OCI-LY1 (cell line): ENCODE measurements around the gene OSER1.

Source experiments
- H2AFZ ChIP-seq: fragments of 200-600 bp; sonication (generic), shearing (Covaris generic); 2 replicates; pipeline ENCODE4 v1.6.0; 2014; ENCODE audit warnings: antibody characterized with exemption, mild to moderate bottlenecking, low read length
- H3F3A ChIP-seq: fragments of 200-600 bp; sonication (generic), shearing (Covaris generic); 2 replicates; pipeline ENCODE4 v1.6.0; 2014; ENCODE audit warnings: mild to moderate bottlenecking, antibody characterized with exemption, low read length, moderate library complexity; ENCODE audit not compliant: insufficient read depth
- H3K27ac ChIP-seq: fragments of 200-600 bp; sonication (generic); 2 replicates; pipeline ENCODE4 v1.5.1; 2014; ENCODE audit warnings: low read length, mixed run types, mild to moderate bottlenecking, low read depth; ENCODE audit not compliant: poor library complexity, severe bottlenecking
- H3K27me3 ChIP-seq: fragments of 200-600 bp; sonication (generic); 2 replicates; pipeline ENCODE4 v1.6.0; 2014; ENCODE audit warnings: antibody characterized with exemption, mild to moderate bottlenecking, low read length, moderate library complexity; ENCODE audit not compliant: insufficient read depth
- H3K36me3 ChIP-seq: fragments of 200-600 bp; sonication (generic); 2 replicates; pipeline ENCODE4 v1.6.1; 2014; ENCODE audit warnings: mild to moderate bottlenecking, antibody characterized with exemption, low read length, moderate library complexity, mixed read lengths; ENCODE audit not compliant: insufficient read depth
- H3K4me1 ChIP-seq: fragments of 200-600 bp; sonication (generic); 2 replicates; pipeline ENCODE4 v1.5.1; 2014; ENCODE audit warnings: mild to moderate bottlenecking, low read length, moderate library complexity; ENCODE audit not compliant: insufficient read depth, severe bottlenecking
- H3K4me2 ChIP-seq: fragments of 200-600 bp; sonication (generic), shearing (Covaris generic); 2 replicates; pipeline ENCODE4 v1.6.1; 2014; ENCODE audit warnings: low read length
- H3K4me3 ChIP-seq: fragments of 200-600 bp; sonication (generic); 2 replicates; pipeline ENCODE4 v1.5.1; 2014; ENCODE audit warnings: low read length, low read depth, mild to moderate bottlenecking, mixed read lengths; ENCODE audit not compliant: poor library complexity, severe bottlenecking
- H3K79me2 ChIP-seq: fragments of 200-600 bp; shearing (Covaris generic); 2 replicates; pipeline ENCODE4 v1.6.1; 2016; ENCODE audit warnings: mixed run types, low read length, mixed read lengths; ENCODE audit not compliant: insufficient read depth
- H3K9ac ChIP-seq: fragments of 200-600 bp; sonication (generic), shearing (Covaris generic); 2 replicates; pipeline ENCODE4 v1.6.1; 2014; ENCODE audit warnings: mild to moderate bottlenecking, low read length, mixed read lengths
- H3K9me2 ChIP-seq: fragments of 200-600 bp; sonication (generic), shearing (Covaris generic); 2 replicates; pipeline ENCODE4 v1.6.1; 2014; ENCODE audit warnings: low read depth, mild to moderate bottlenecking, low read length, mixed read lengths
- H3K9me3 ChIP-seq: fragments of 200-600 bp; shearing (Covaris generic); 2 replicates; pipeline ENCODE4 v1.6.1; 2014; ENCODE audit warnings: low read length, mixed read lengths
- H4K20me1 ChIP-seq: fragments of 200-600 bp; sonication (generic), shearing (Covaris generic); 2 replicates; pipeline ENCODE4 v1.6.0; 2016; ENCODE audit warnings: mild to moderate bottlenecking, low read length; ENCODE audit not compliant: insufficient read depth
- CTCF ChIP-seq: fragments of 200-600 bp; sonication (generic), shearing (Covaris generic); IDR thresholded peaks from 2 replicates; pipeline ENCODE4 v1.5.1; 2017; ENCODE audit warnings: mild to moderate bottlenecking, antibody characterized with exemption, low read length, moderate library complexity, mixed read lengths
- EZH2 ChIP-seq: fragments of 200-600 bp; sonication (generic), shearing (Covaris generic); IDR thresholded peaks from 2 replicates; pipeline ENCODE4 v1.8.0; 2017; ENCODE audit warnings: borderline replicate concordance, mixed run types, mild to moderate bottlenecking, antibody characterized with exemption, low read length, moderate library complexity, mixed read lengths

The OSER1 gene

GRCh38 chr20:44182135-44182765 is 28.3 kb downstream of the OSER1 start:
- H2AFZ ChIP-seq = no peak overlapping the region
- H3K27ac ChIP-seq = no peak overlapping the region
- no peak overlapping the region for H3K4me2 ChIP-seq
- peaks cover 5% of the 10 kb centered on the region for H3K27me3 ChIP-seq
- H3K9me2 ChIP-seq = no peaks in the 10 kb centered on the region
- no peaks in the 10 kb centered on the region for H3K4me1 ChIP-seq
- no peaks in the 10 kb centered on the region for H3F3A ChIP-seq
- no peak overlapping the region for H3K4me3 ChIP-seq
- H4K20me1 ChIP-seq = no peaks in the 10 kb centered on the region
- no peaks in the 10 kb centered on the region for H3K9me3 ChIP-seq
- no peak overlapping the region for H3K9ac ChIP-seq
- TF ChIP-seq CTCF = no peak
- no peak for TF ChIP-seq EZH2
- no peaks in the 10 kb centered on the region for H3K79me2 ChIP-seq
- H3K36me3 ChIP-seq = no peaks in the 10 kb centered on the region

DNA sequence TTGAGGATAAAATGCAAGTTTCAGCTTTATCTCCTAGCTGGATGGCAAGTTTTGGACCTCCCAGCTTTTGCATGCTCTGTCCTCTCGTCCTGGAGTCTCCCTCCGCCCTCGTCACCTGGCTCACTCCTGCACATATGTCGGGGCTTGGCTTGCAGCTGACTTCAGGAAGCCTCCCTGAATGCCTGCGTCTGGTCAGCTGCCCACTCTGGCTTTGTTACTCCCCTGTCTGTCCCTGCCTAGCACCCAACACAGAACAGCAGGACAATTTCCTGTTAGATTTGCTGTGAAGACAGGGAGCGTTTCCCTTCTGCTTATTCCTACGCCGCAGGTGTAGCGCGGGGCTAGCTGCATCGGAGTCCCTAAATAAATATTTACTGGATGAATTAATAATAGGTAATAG is 29.0 kb downstream of the OSER1 start:
- no peaks in the 10 kb centered on the region for H3K9me2 ChIP-seq
- no peaks in the 10 kb centered on the region for H3K36me3 ChIP-seq
- H3K79me2 ChIP-seq = no peaks in the 10 kb centered on the region
- H3K9ac ChIP-seq = no peak overlapping the region
- no peak overlapping the region for H3K27ac ChIP-seq
- no peaks in the 10 kb centered on the region for H3F3A ChIP-seq
- no peaks in the 10 kb centered on the region for H3K9me3 ChIP-seq
- H3K4me3 ChIP-seq = no peak overlapping the region
- H2AFZ ChIP-seq = no peak overlapping the region
- no peaks in the 10 kb centered on the region for H4K20me1 ChIP-seq
- peaks cover 8% of the 10 kb centered on the region for H3K27me3 ChIP-seq
- no peak for TF ChIP-seq EZH2
- no peak overlapping the region for H3K4me2 ChIP-seq
- no peaks in the 10 kb centered on the region for H3K4me1 ChIP-seq

DNA sequence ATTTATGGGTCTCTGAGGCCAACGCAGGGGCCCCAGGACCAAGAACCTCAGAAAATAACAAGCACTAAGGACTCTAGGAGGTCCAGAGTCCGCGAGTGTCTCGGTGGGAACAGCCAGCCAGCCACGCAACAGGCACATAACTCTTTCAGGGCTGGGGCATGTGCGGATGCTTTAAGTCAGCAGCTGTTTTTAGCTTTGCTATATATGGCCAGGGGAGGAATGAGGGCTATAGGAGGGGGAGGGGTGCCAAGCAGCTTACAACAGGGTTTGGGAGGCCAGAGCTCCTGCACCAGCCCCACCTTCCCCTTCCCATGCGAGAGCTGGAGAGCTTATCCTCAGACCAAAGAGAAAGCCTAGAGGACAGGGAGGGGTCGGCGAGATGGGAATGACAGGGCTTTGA is 29.8 kb downstream of the OSER1 start:
- Histone ChIP-seq H3K79me2 (no peaks in the 10 kb centered on the region), H3K9me3 (no peaks in the 10 kb centered on the region), H3F3A (no peaks in the 10 kb centered on the region), H3K4me2 (no peak overlapping the region), H3K9me2 (no peaks in the 10 kb centered on the region), H4K20me1 (no peaks in the 10 kb centered on the region), H3K4me3 (no peak overlapping the region), H3K27ac (no peak overlapping the region), H3K27me3 (peaks cover 8% of the 10 kb centered on the region), H3K9ac (no peak overlapping the region), H3K4me1 (no peaks in the 10 kb centered on the region), H2AFZ (no peak overlapping the region), H3K36me3 (no peaks in the 10 kb centered on the region)
- no peak for TF ChIP-seq CTCF
- no peak for TF ChIP-seq EZH2
